H1 (cell line): ENCODE measurements around the gene UBE2V1. TPM values are rescaled to one million over a fixed set of nuclear protein-coding genes. Genes with fewer than 3 reads are reported as not detected.
A peak's percentile ranks its signal among the peaks of the same experiment; 100 is the strongest.

Experiments
- CTCF ChIA-PET: fragments of 300-600 bp; sonication (Branson Sonifier 250); formaldehyde crosslinking; loops from one replicate; lab custom pipeline; 2021; ENCODE audit not compliant: partially characterized antibody; lab: Charles Lee
- POLR2A ChIA-PET: fragments of 300-600 bp; sonication (Branson Sonifier 250); formaldehyde crosslinking; loops from one replicate; lab custom pipeline; 2021; ENCODE audit warnings: inconsistent platforms; ENCODE audit not compliant: partially characterized antibody; lab: Charles Lee
- DNase-seq, 2 experiments: peaks; one replicate each; pipeline versions ENCODE4 v3.0.0 to v3.0.0-alpha.2; 2010 to 2022; ENCODE audit warnings: low spot score in 2 of 2, low read depth in 1 of 2, mixed read lengths in 1 of 2
- FAIRE-seq: peaks from 2 replicates; lab custom pipeline; 2011; peaks lifted over from hg19 to GRCh38; lab: Jason Lieb, UNC
- H2AFZ ChIP-seq: 2 replicates; pipeline ENCODE4 v1.8.1; 2012; ENCODE audit warnings: low read length, inconsistent platforms
- H2AK5ac ChIP-seq: 2 replicates; pipeline ENCODE4 v1.6.1; 2013; ENCODE audit warnings: low read depth, low read length
- H2BK120ac ChIP-seq: replicated peaks from 2 replicates; pipeline ENCODE3; 2013; ENCODE audit warnings: low read depth, low read length, inconsistent platforms
- H2BK12ac ChIP-seq: 2 replicates; pipeline ENCODE4 v1.6.1; 2013; ENCODE audit warnings: low read depth, low read length
- H2BK15ac ChIP-seq: 2 replicates; pipeline ENCODE4 v1.6.1; 2013; ENCODE audit warnings: low read length
- H2BK20ac ChIP-seq: 2 replicates; pipeline ENCODE4 v1.6.1; 2013; ENCODE audit warnings: low read length
- H2BK5ac ChIP-seq: 2 replicates; pipeline ENCODE4 v1.6.1; 2013; ENCODE audit warnings: low read depth, low read length
- H3K14ac ChIP-seq: 2 replicates; pipeline ENCODE4 v1.6.1; 2013; ENCODE audit warnings: inconsistent platforms; ENCODE audit not compliant: insufficient read length
- H3K18ac ChIP-seq: 2 replicates; pipeline ENCODE4 v1.6.1; 2013; ENCODE audit warnings: low read length; ENCODE audit errors: extremely low read depth
- H3K23ac ChIP-seq: 2 replicates; pipeline ENCODE4 v1.6.1; 2013; ENCODE audit warnings: inconsistent platforms; ENCODE audit not compliant: insufficient read length
- H3K23me2 ChIP-seq: 2 replicates; pipeline ENCODE4 v1.6.1; 2013; ENCODE audit warnings: low read depth, low read length
- H3K27ac ChIP-seq: 2 replicates; pipeline ENCODE4 v1.6.1; 2011; ENCODE audit warnings: low read depth, low read length, inconsistent platforms
- H3K27me3 ChIP-seq, 4 experiments: replicated peaks in 1 of 4; 1 replicate in 1 of 4; 2 replicates in 3 of 4; pipeline versions ENCODE4 v1.6.1 to v1.8.1; 2011 to 2013; ENCODE audit warnings: low read length in 3 of 4, mild to moderate bottlenecking in 3 of 4, inconsistent platforms in 2 of 4, mixed read lengths in 2 of 4, moderate library complexity in 1 of 4; ENCODE audit not compliant: control insufficient read depth in 3 of 4, insufficient read depth in 3 of 4; ENCODE audit errors: extremely low read depth in 1 of 4
- H3K36me3 ChIP-seq, 4 experiments: 2 replicates each; pipeline versions ENCODE4 v1.6.1 to v1.8.1; 2011 to 2013; ENCODE audit warnings: mild to moderate bottlenecking in 4 of 4, low read length in 3 of 4, moderate library complexity in 2 of 4, control low read depth in 1 of 4, inconsistent platforms in 1 of 4; ENCODE audit not compliant: insufficient read depth in 4 of 4, control insufficient read depth in 2 of 4
- H3K4ac ChIP-seq: replicated peaks from 2 replicates; pipeline ENCODE3; 2013; ENCODE audit warnings: low read length, low read depth, mixed read lengths, inconsistent platforms; ENCODE audit not compliant: insufficient read length
- H3K4me1 ChIP-seq, 4 experiments: replicated peaks in 1 of 4; 1 replicate in 1 of 4; 2 replicates in 3 of 4; pipeline versions ENCODE4 v1.6.1 to v1.8.1; 2011 to 2013; ENCODE audit warnings: low read length in 3 of 4, inconsistent platforms in 2 of 4, mixed read lengths in 1 of 4; ENCODE audit not compliant: insufficient read depth in 4 of 4, control insufficient read depth in 3 of 4
- H3K4me2 ChIP-seq, 2 experiments: 2 replicates each; pipeline versions ENCODE4 v1.6.1 to v1.8.1; 2011 to 2013; ENCODE audit warnings: low read depth in 2 of 2, low read length in 2 of 2, control low read depth in 1 of 2, inconsistent platforms in 1 of 2, mild to moderate bottlenecking in 1 of 2; ENCODE audit not compliant: insufficient read depth in 1 of 2
- H3K4me3 ChIP-seq, 4 experiments: fragments of 200-600, 300-600 bp in 1 of 4; sonication (generic), shearing (Covaris generic), sonication (Bioruptor Twin) in 1 of 4; 2 replicates each; pipeline versions ENCODE4 v1.5.1 to v1.8.1; 2011 to 2016; ENCODE audit warnings: low read length in 4 of 4, low read depth in 3 of 4, control low read depth in 2 of 4, inconsistent platforms in 2 of 4, mild to moderate bottlenecking in 2 of 4, mixed read lengths in 1 of 4, moderate library complexity in 1 of 4; ENCODE audit not compliant: insufficient read depth in 2 of 4; ENCODE audit errors: extremely low read depth in 1 of 4
- H3K56ac ChIP-seq: replicated peaks from 2 replicates; pipeline ENCODE3; 2013; ENCODE audit warnings: low read depth, mild to moderate bottlenecking, mixed read lengths, low read length, inconsistent platforms; ENCODE audit not compliant: insufficient read length
- H3K79me1 ChIP-seq: 2 replicates; pipeline ENCODE4 v1.6.1; 2013; ENCODE audit warnings: low read depth, low read length, control low read depth
- H3K79me2 ChIP-seq, 2 experiments: 2 replicates each; pipeline versions ENCODE4 v1.6.1 to v1.8.1; 2012 to 2013; ENCODE audit warnings: low read length in 2 of 2, mild to moderate bottlenecking in 2 of 2, inconsistent platforms in 1 of 2; ENCODE audit not compliant: insufficient read depth in 2 of 2, control insufficient read depth in 1 of 2
- H3K9ac ChIP-seq, 4 experiments: replicated peaks in 1 of 4; 1 replicate in 1 of 4; 2 replicates in 3 of 4; pipeline versions ENCODE4 v1.6.1 to v1.8.1; 2011 to 2013; ENCODE audit warnings: low read depth in 3 of 4, low read length in 3 of 4, control low read depth in 2 of 4, mild to moderate bottlenecking in 2 of 4, moderate library complexity in 2 of 4, inconsistent platforms in 1 of 4; ENCODE audit errors: extremely low read depth in 1 of 4
- H3K9me3 ChIP-seq, 2 experiments: 2 replicates each; pipeline versions ENCODE4 v1.6.1 to v1.8.1; 2012 to 2013; ENCODE audit warnings: mild to moderate bottlenecking in 2 of 2, moderate library complexity in 2 of 2, control low read depth in 1 of 2, inconsistent platforms in 1 of 2, low read depth in 1 of 2, low read length in 1 of 2, mixed read lengths in 1 of 2; ENCODE audit not compliant: insufficient read depth in 2 of 2
- H4K20me1 ChIP-seq, 2 experiments: replicated peaks in 1 of 2; 2 replicates each; pipeline versions ENCODE3 to v1.8.1; 2011 to 2013; ENCODE audit warnings: inconsistent platforms in 2 of 2, low read length in 2 of 2, mild to moderate bottlenecking in 1 of 2; ENCODE audit not compliant: insufficient read depth in 2 of 2, control insufficient read depth in 1 of 2
- H4K5ac ChIP-seq: 2 replicates; pipeline ENCODE4 v1.6.1; 2013; ENCODE audit warnings: low read length, low read depth, mixed read lengths, inconsistent platforms; ENCODE audit not compliant: insufficient read length
- H4K8ac ChIP-seq: 2 replicates; pipeline ENCODE4 v1.8.0; 2013; ENCODE audit warnings: mild to moderate bottlenecking, moderate library complexity, low read length, inconsistent platforms; ENCODE audit not compliant: insufficient read depth; ENCODE audit errors: extremely low read depth
- H4K91ac ChIP-seq: replicated peaks from 2 replicates; pipeline ENCODE3; 2013; ENCODE audit warnings: low read length, mixed read lengths, inconsistent platforms; ENCODE audit not compliant: insufficient read length
- CEBPB ChIP-seq: IDR thresholded peaks from 2 replicates; pipeline ENCODE4 v1.6.1; 2012; ENCODE audit warnings: low read depth, low read length
- CHD2 ChIP-seq: IDR thresholded peaks from 2 replicates; pipeline ENCODE4 v1.6.1; 2012; ENCODE audit warnings: low read length, improper control_type of control experiment
- HDAC2 ChIP-seq, 2 experiments: fragments of 300-600 bp in 1 of 2; sonication (generic) in 1 of 2; IDR thresholded peaks; 2 replicates each; pipeline ENCODE4 v1.6.1; 2011 to 2012; ENCODE audit warnings: low read depth in 2 of 2, low read length in 2 of 2, mild to moderate bottlenecking in 2 of 2, moderate library complexity in 2 of 2, borderline replicate concordance in 1 of 2, inconsistent platforms in 1 of 2
- KDM5A ChIP-seq: fragments of 200-600 bp; IDR thresholded peaks from 2 replicates; pipeline ENCODE4 v1.7.1; 2012; ENCODE audit warnings: mild to moderate bottlenecking, low read length, inconsistent platforms, mixed read lengths
- POLR2A ChIP-seq, 2 experiments: IDR thresholded peaks; 1 replicate in 1 of 2; 2 replicates in 1 of 2; pipeline ENCODE4 v1.6.1; 2011; ENCODE audit warnings: low read depth in 2 of 2, low read length in 2 of 2, mild to moderate bottlenecking in 2 of 2; ENCODE audit errors: control extremely low read depth in 1 of 2
- RNF2 ChIP-seq: fragments of 200-900, 300-1000 bp; sonication (generic); IDR thresholded peaks from 2 replicates; pipeline ENCODE4 v1.7.1; 2016; ENCODE audit warnings: borderline replicate concordance, low read depth, mild to moderate bottlenecking, antibody characterized with exemption, low read length; ENCODE audit not compliant: poor library complexity, severe bottlenecking; ENCODE audit errors: missing control alignments
- SIN3A ChIP-seq, 2 experiments: IDR thresholded peaks in 1 of 2; conservative IDR thresholded peaks in 1 of 2; 2 replicates each; pipeline ENCODE4 v1.6.1; 2011 to 2012; ENCODE audit warnings: low read length in 2 of 2, improper control_type of control experiment in 1 of 2, low read depth in 1 of 2, mild to moderate bottlenecking in 1 of 2
- SRF ChIP-seq: IDR thresholded peaks from 2 replicates; pipeline ENCODE4 v1.6.1; 2011; ENCODE audit warnings: mild to moderate bottlenecking, low read depth, low read length, moderate library complexity
- TAF7 ChIP-seq: optimal IDR thresholded peaks from 2 replicates; pipeline ENCODE3; 2011; ENCODE audit warnings: low read depth, mild to moderate bottlenecking, inconsistent platforms, low read length, moderate library complexity, borderline replicate concordance
- TEAD4 ChIP-seq: IDR thresholded peaks from 2 replicates; pipeline ENCODE4 v1.6.1; 2012; ENCODE audit warnings: low read depth, low read length, inconsistent platforms, mixed read lengths
- USF2 ChIP-seq: IDR thresholded peaks from 2 replicates; pipeline ENCODE4 v1.6.1; 2011; ENCODE audit warnings: low read length, improper control_type of control experiment
- WGBS, 2 experiments: shearing (Covaris generic) in 1 of 2; methylation state at CpG; one replicate each; pipeline versions ENCODE4 v1.1.6 to v1.1.7; 2013 to 2015; ENCODE audit warnings: low lambda C conversion rate in 2 of 2, mixed read lengths in 2 of 2, inconsistent platforms in 1 of 2, low coverage in 1 of 2, missing lambda C conversion rate in 1 of 2; ENCODE audit not compliant: insufficient replicate concordance in 2 of 2, insufficient coverage in 1 of 2, insufficient read length in 1 of 2; ENCODE audit errors: extremely low coverage in 1 of 2, missing lambda C conversion rate in 1 of 2; 5-methylcytosine and 5-hydroxymethylcytosine counted together
- polyA plus RNA-seq, 7 experiments: library from polyadenylated mRNA; depleted of rRNA in 3 of 7; stranded (reverse) in 5 of 7; unstranded in 2 of 7; fragments of >200 nt in 5 of 7; fragments of 200-250 nt in 2 of 7; gene quantifications; 1 replicate in 5 of 7; 2 replicates in 1 of 7; 4 replicates in 1 of 7; pipeline versions ENCODE4 v1.2.1 to v1.2.3, GENCODE V29; 2011 to 2013; ENCODE audit warnings: missing spikeins in 2 of 7, mixed read lengths in 2 of 7
- total RNA-seq: library from RNA; stranded (reverse); fragmentation: NEBNext Ultra II Directional; extraction: Animal tissue kit (Norgen Biotek cat#: 25700); gene quantifications from 2 replicates; pipeline ENCODE4 v1.2.1, GENCODE V29; 2021

UBE2V1 gene
- total and polyA plus RNA-seq, 2 of the 8 experiments (the other 6 are each of a cell fraction or from before 2014, with no cell fraction given) = 141 to 184 TPM

DNA sequence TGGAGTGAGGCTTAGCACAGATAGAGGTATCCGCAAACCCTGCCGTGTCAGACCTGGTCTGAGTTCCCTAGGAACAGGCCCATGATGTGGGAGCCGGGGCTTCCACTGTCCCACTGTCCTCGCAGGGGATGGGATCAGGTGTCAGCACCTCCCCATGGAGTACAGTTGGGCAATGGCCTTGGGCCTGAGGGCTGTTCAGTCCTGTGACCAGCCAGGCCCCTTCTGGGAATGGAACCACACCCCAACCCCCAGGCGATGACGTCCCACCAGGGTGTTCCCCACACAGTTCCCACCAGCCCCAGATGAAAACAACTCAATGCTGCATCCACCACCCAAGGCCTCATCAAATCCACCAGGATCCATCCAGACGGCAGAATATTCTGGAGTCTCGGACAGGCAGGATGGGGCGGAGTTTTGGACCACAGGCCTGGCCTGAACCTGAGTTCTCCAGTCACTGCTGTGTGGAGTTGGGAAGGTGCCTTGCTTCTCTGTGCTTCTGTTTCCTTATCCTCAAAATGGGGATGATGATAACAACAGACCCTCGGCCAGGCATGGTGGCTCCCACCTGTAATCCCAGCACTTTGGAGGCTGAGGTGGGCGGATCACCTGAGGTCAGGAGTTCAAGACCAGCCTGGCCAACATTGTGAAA is 62.2 kb downstream of the UBE2V1 start:
- Histone ChIP-seq H2AK5ac (no peak overlapping the region), H3K14ac (no peak overlapping the region), H4K8ac (peak overlapping the region; percentile 36; the same call in 1 of the 2 replicates), H3K9ac (no peak overlapping the region), H3K18ac (no peak overlapping the region), H3K23me2 (no peaks in the 10 kb centered on the region), H4K20me1 (no peaks in the 10 kb centered on the region), H2BK20ac (no peak overlapping the region), H3K36me3 (no peaks in the 10 kb centered on the region), H3K27me3 (peaks cover 0 to 2% (median 0%) of the 10 kb centered on the region in 4 experiments; a peak in 1 of 7 replicates), H2BK5ac (no peak overlapping the region), H2AFZ (0 out of 2 replicates have a peak overlapping the region, but pooled peaks have one; percentile 12), H2BK12ac (0 out of 2 replicates have a peak overlapping the region, but pooled peaks have one; percentile 39), H4K91ac (no peak overlapping the region), H4K5ac (no peak overlapping the region), H3K9me3 (no peaks in the 10 kb centered on the region), H3K27ac (no peak overlapping the region), H3K4me1 (peaks cover 0 to 5% (median 2%) of the 10 kb centered on the region in 4 experiments; a peak in 3 of 7 replicates), H2BK120ac (no peak overlapping the region), H3K79me1 (no peaks in the 10 kb centered on the region), H3K56ac (no peak overlapping the region), H3K4me2 (no peak overlapping the region), H2BK15ac (no peak overlapping the region), H3K4ac (no peak overlapping the region), H3K79me2 (no peaks in the 10 kb centered on the region), H3K4me3 (no peak overlapping the region), H3K23ac (no peak overlapping the region)
- DNase-seq (no peak), FAIRE-seq (no peak)
- no peak for TF ChIP-seq SRF
- TF ChIP-seq SIN3A (conservative IDR thresholded peaks at IDR 0.05 in 1 of 2, IDR thresholded peaks at IDR 0.05 in 1 of 2; ENCODE audit: low read depth in 1 of 2, low read length in 2 of 2) = no peak
- no peak for TF ChIP-seq CHD2
- TF ChIP-seq POLR2A (IDR thresholded peaks at IDR 0.05; ENCODE audit: control extremely low read depth in 1 of 2, low read depth in 2 of 2, low read length in 2 of 2) = no peak
- TF ChIP-seq USF2 = no peak
- TF ChIP-seq KDM5A = no peak
- TF ChIP-seq HDAC2 (IDR thresholded peaks at IDR 0.05; ENCODE audit: borderline replicate concordance in 1 of 2, low read depth in 2 of 2, low read length in 2 of 2) = no peak
- TF ChIP-seq TEAD4 = no peak
- TF ChIP-seq CEBPB = no peak
- no peak for TF ChIP-seq RNF2
- no peak for TF ChIP-seq TAF7
- POLR2A ChIA-PET = no interaction called here
- CTCF ChIA-PET = interaction anchor here (0.6 to 1.2 kb wide), 3 partner anchors 11 to 21 kb away, joined by 3 to 4 read pairs (median 4); no protein-coding TSS in a partner anchor
- 91% methylated on average over 11 of the region's 11 CpGs; no CpG with 5 or more reads in 1 of the 2 experiments for WGBS, 2 experiments
